GM12878 (cell line): Measurements from ENCODE around the gene CHAC1. TPM values are rescaled to one million over a fixed set of nuclear protein-coding genes. Genes with fewer than 3 reads are reported as not detected.

Source experiments
- ATAC-seq: fragments of 200-7000 bp; cut with Tn5 transposase; 3 replicates; pipeline ENCODE4 v1.9.1; 2020; ENCODE audit warnings: mild to moderate bottlenecking, moderate library complexity
- BruUV-seq: library from RNA; stranded (reverse); fragments of 400-500 nt; replicated peaks from 2 replicates; lab custom pipeline; 2021; lab: Mats Ljungman, UMichigan
- CTCF ChIA-PET: fragments of 300-600 bp; sonication (Branson Sonifier 250); formaldehyde crosslinking; extraction: SDS; loops from one replicate; lab custom pipeline; 2021; ENCODE audit warnings: inconsistent platforms; lab: Yijun Ruan, JAX
- POLR2A ChIA-PET: fragments of 350-600 bp; formaldehyde crosslinking; extraction: SDS; loops from one replicate; lab custom pipeline; 2021; ENCODE audit warnings: inconsistent platforms; lab: Charles Lee
- RAD21 ChIA-PET: fragments of 300-600 bp; sonication (Branson Sonifier 250); formaldehyde crosslinking; loops from one replicate; lab custom pipeline; 2023; ENCODE audit warnings: antibody characterized with exemption; ENCODE audit not compliant: unreplicated experiment; lab: Charles Lee
- SMC1A ChIA-PET: fragments of 300-600 bp; sonication (Branson Sonifier 250); formaldehyde crosslinking; loops from one replicate; lab custom pipeline; 2023; ENCODE audit not compliant: unreplicated experiment, uncharacterized antibody; lab: Charles Lee
- DNase-seq: peaks from one replicate; pipeline ENCODE4 v3.0.0-alpha.2; 2011; ENCODE audit warnings: low read depth, low spot score
- FAIRE-seq: peaks from 3 replicates; lab custom pipeline; 2011; peaks lifted over from hg19 to GRCh38; lab: Jason Lieb, UNC
- H2AFZ ChIP-seq: 2 replicates; pipeline ENCODE4 v1.6.0; 2011; ENCODE audit warnings: low read depth, low read length, control low read depth; ENCODE audit not compliant: control insufficient read depth
- H3K27ac ChIP-seq: 2 replicates; pipeline ENCODE4 v1.5.1; 2011; ENCODE audit warnings: control low read depth; ENCODE audit not compliant: control insufficient read depth, insufficient read depth
- H3K27me3 ChIP-seq, 2 experiments: replicated peaks in 1 of 2; 2 replicates each; pipeline versions ENCODE4 v1.6.0 to v1.6.1; 2011; ENCODE audit warnings: low read length in 1 of 2; ENCODE audit not compliant: control insufficient read depth in 2 of 2, insufficient read depth in 2 of 2
- H3K36me3 ChIP-seq, 2 experiments: 2 replicates each; pipeline ENCODE4 v1.5.1; 2011; ENCODE audit warnings: low read length in 1 of 2; ENCODE audit not compliant: control insufficient read depth in 2 of 2, insufficient read depth in 2 of 2
- H3K4me1 ChIP-seq: 2 replicates; pipeline ENCODE4 v1.6.1; 2011; ENCODE audit warnings: mild to moderate bottlenecking, low read length, moderate library complexity, mixed read lengths; ENCODE audit not compliant: control insufficient read depth, insufficient read depth
- H3K4me2 ChIP-seq: 2 replicates; pipeline ENCODE4 v1.6.0; 2011; ENCODE audit warnings: control low read depth; ENCODE audit not compliant: control insufficient read depth, insufficient read depth
- H3K4me3 ChIP-seq: fragments of 200-600 bp; sonication (generic); 2 replicates; pipeline ENCODE4 v1.5.1; 2016
- H3K79me2 ChIP-seq: 2 replicates; pipeline ENCODE4 v1.6.0; 2011; ENCODE audit warnings: low read length; ENCODE audit not compliant: control insufficient read depth, insufficient read depth
- H3K9ac ChIP-seq: 2 replicates; pipeline ENCODE4 v1.8.0; 2011; ENCODE audit warnings: low read length, control low read depth, mixed read lengths; ENCODE audit not compliant: control insufficient read depth, insufficient read depth
- H3K9me3 ChIP-seq: replicated peaks from 3 replicates; pipeline ENCODE4 v1.5.1; 2011; ENCODE audit warnings: mild to moderate bottlenecking, low read length; ENCODE audit not compliant: control insufficient read depth, insufficient read depth
- H4K20me1 ChIP-seq: 2 replicates; pipeline ENCODE4 v1.6.0; 2011; ENCODE audit not compliant: control insufficient read depth, insufficient read depth
- CBX5 ChIP-seq: sonication (generic); IDR thresholded peaks from 2 replicates; pipeline ENCODE4 v1.6.1; 2016; ENCODE audit warnings: low read depth, moderate library complexity, mild to moderate bottlenecking, inconsistent platforms
- DPF2 ChIP-seq: fragments of 450-650 bp; IDR thresholded peaks from 2 replicates; pipeline ENCODE4 v1.6.1; 2017; ENCODE audit warnings: mild to moderate bottlenecking
- EED ChIP-seq: sonication (generic); IDR thresholded peaks from 2 replicates; pipeline ENCODE4 v1.6.1; 2016; ENCODE audit warnings: antibody characterized with exemption, low read depth
- HDGF ChIP-seq: fragments of 450-650 bp; IDR thresholded peaks from 2 replicates; pipeline ENCODE4 v1.6.1; 2016; ENCODE audit warnings: antibody characterized with exemption
- IKZF1 ChIP-seq: fragments of 450-650 bp; conservative IDR thresholded peaks from 2 replicates; pipeline ENCODE4 v1.6.1; 2017; ENCODE audit warnings: antibody characterized with exemption, mild to moderate bottlenecking
- JUNB ChIP-seq: IDR thresholded peaks from 2 replicates; pipeline ENCODE4 v1.6.1; 2016; ENCODE audit warnings: antibody characterized with exemption, mild to moderate bottlenecking
- LARP7 ChIP-seq: fragments of 450-650 bp; IDR thresholded peaks from 2 replicates; pipeline ENCODE4 v1.6.1; 2017; ENCODE audit warnings: mild to moderate bottlenecking
- MEF2B ChIP-seq: fragments of 450-650 bp; IDR thresholded peaks from 2 replicates; pipeline ENCODE4 v1.6.1; 2018; ENCODE audit warnings: mild to moderate bottlenecking, moderate library complexity; ENCODE audit not compliant: partially characterized antibody, poor library complexity, severe bottlenecking
- NKRF ChIP-seq: fragments of 450-650 bp; conservative IDR thresholded peaks from 2 replicates; pipeline ENCODE4 v1.6.1; 2017; ENCODE audit warnings: mild to moderate bottlenecking, moderate library complexity
- PKNOX1 ChIP-seq: fragments of 450-650 bp; IDR thresholded peaks from 2 replicates; pipeline ENCODE4 v1.6.1; 2016; ENCODE audit warnings: mild to moderate bottlenecking
- RAD21 ChIP-seq: IDR thresholded peaks from 2 replicates; pipeline ENCODE4 v1.6.1; 2011; ENCODE audit warnings: mild to moderate bottlenecking, low read depth, low read length, moderate library complexity; ENCODE audit not compliant: insufficient read depth
- RAD51 ChIP-seq: fragments of 450-650 bp; IDR thresholded peaks from 2 replicates; pipeline ENCODE4 v1.6.1; 2016; ENCODE audit warnings: moderate library complexity, mild to moderate bottlenecking, inconsistent platforms
- SKIL ChIP-seq: fragments of 450-650 bp; IDR thresholded peaks from 2 replicates; pipeline ENCODE4 v1.6.1; 2017; ENCODE audit warnings: mild to moderate bottlenecking, low read depth, inconsistent platforms; ENCODE audit not compliant: poor library complexity, severe bottlenecking
- ZBTB33 ChIP-seq: fragments of 450-650 bp; IDR thresholded peaks from 2 replicates; pipeline ENCODE4 v1.6.1; 2017; ENCODE audit warnings: mild to moderate bottlenecking
- ZNF207 ChIP-seq: fragments of 450-650 bp; IDR thresholded peaks from 2 replicates; pipeline ENCODE4 v1.6.1; 2014; ENCODE audit warnings: antibody characterized with exemption, mild to moderate bottlenecking, borderline replicate concordance
- ZSCAN29 ChIP-seq: fragments of 450-650 bp; IDR thresholded peaks from 2 replicates; pipeline ENCODE4 v1.6.1; 2017; ENCODE audit warnings: mild to moderate bottlenecking, moderate library complexity
- WGBS: methylation state at CpG from one replicate; pipeline ENCODE4 v1.1.6; 2016; ENCODE audit warnings: low lambda C conversion rate; ENCODE audit not compliant: insufficient replicate concordance, insufficient coverage; ENCODE audit errors: missing lambda C conversion rate; 5-methylcytosine and 5-hydroxymethylcytosine counted together
- in situ Hi-C: fragments of 300-500 bp; cut with MboI; formaldehyde crosslinking; loops from 9 replicates; pipeline ENCODE4 v1.14.3; 2018; ENCODE audit warnings: mixed read lengths
- intact Hi-C: fragments of 100-400 bp; cut with micrococcal nuclease; formaldehyde crosslinking; loops from one replicate; pipeline ENCODE4 v1.14.2; 2022; ENCODE audit not compliant: unreplicated experiment
- polyA plus RNA-seq, 11 experiments: library from polyadenylated mRNA; depleted of rRNA in 4 of 11; unstranded in 6 of 11; stranded (reverse) in 5 of 11; fragments of >200 nt; fragmentation: Nextera tagmentation in 4 of 11; fragmentation: Illumina TruSeq in 1 of 11; extraction: Ambion mirVana in 4 of 11; extraction: Trizol in 1 of 11; gene quantifications; 1 replicate in 1 of 11; 2 replicates in 10 of 11; pipeline versions ENCODE4 v1.2.1 to v1.2.3, GENCODE V29; 2011 to 2016; ENCODE audit warnings: inconsistent platforms in 2 of 11, missing spikeins in 2 of 11, low read depth in 1 of 11
- total RNA-seq, 4 experiments: library from RNA; depleted of rRNA in 3 of 4; stranded (reverse); fragments of >200 nt in 3 of 4; fragmentation: Illumina TruSeq in 1 of 4; extraction: Trizol in 1 of 4; gene quantifications; 2 replicates each; pipeline versions ENCODE4 v1.2.1 to v1.2.3, GENCODE V29; 2013 to 2021

The CHAC1 gene
- total and polyA plus RNA-seq, 10 of the 15 experiments (the other 5 are each of a cell fraction or from before 2014, with no cell fraction given): 0.37 to 5.9 (median 3.3) TPM

GRCh38 chr15:40930430-40931299, 22.6 kb upstream of the CHAC1 start:
- RAD21 ChIA-PET: interaction anchor here (0.6 to 3.2 kb wide), 17 partner anchors 11 to 1031 kb away, joined by 3 to 36 read pairs (median 4); partner anchors contain the start of genes CHAC1 and VPS18
- intact Hi-C loops (no loop called here), in situ Hi-C loops (no loop called here)
- 3% methylated on average over 41 of the region's 46 CpGs for WGBS
- peak overlapping the region; percentile 49 for H3K4me2 ChIP-seq
- H3K9me3 ChIP-seq: no peaks in the 10 kb centered on the region
- H2AFZ ChIP-seq: peak overlapping the region; percentile 37
- FAIRE-seq (no peak), DNase-seq (no peak), ATAC-seq (peak; percentile 68)
- peak overlapping the region; percentile 2; the same call in 1 of the 2 replicates for H3K9ac ChIP-seq
- peak overlapping the region; percentile 50 for H3K4me3 ChIP-seq
- SMC1A ChIA-PET: interaction anchor here (0.6 to 4.6 kb wide), 6 partner anchors 10 to 483 kb away, joined by 4 to 28 read pairs (median 4); partner anchors contain the start of gene VPS18
- CTCF ChIA-PET: interaction anchor here (0.6 to 6.5 kb wide), 25 partner anchors 9 to 693 kb away, joined by 3 to 80 read pairs (median 5); partner anchors contain the start of gene CHAC1
- H3K4me1 ChIP-seq: peaks cover 33% of the 10 kb centered on the region
- no peaks in the 10 kb centered on the region for H3K79me2 ChIP-seq
- no peaks in the 10 kb centered on the region for H3K36me3 ChIP-seq
- H3K27me3 ChIP-seq: peaks cover 19 to 27% of the 10 kb centered on the region in 2 experiments
- POLR2A ChIA-PET: interaction anchor here (0.6 to 1.8 kb wide), 4 partner anchors 9 to 87 kb away, joined by 3 to 11 read pairs (median 4); no protein-coding TSS in a partner anchor
- no peak overlapping the region for H3K27ac ChIP-seq
- BruUV-seq: no TSS peak
- no peaks in the 10 kb centered on the region for H4K20me1 ChIP-seq
- TF ChIP-seq RAD21: peak; percentile 55; the same call in 1 of the 2 replicates
- no peak for TF ChIP-seq RAD51
- TF ChIP-seq DPF2: 0 out of 2 replicates have a peak, but pooled peaks have one; percentile 27
- TF ChIP-seq LARP7: no peak
- TF ChIP-seq ZNF207: no peak
- TF ChIP-seq CBX5: no peak
- TF ChIP-seq IKZF1: peak; percentile 35; the same call in 1 of the 2 replicates
- no peak for TF ChIP-seq SKIL
- no peak for TF ChIP-seq PKNOX1
- TF ChIP-seq MEF2B: peak; percentile 30
- no peak for TF ChIP-seq ZSCAN29
- TF ChIP-seq HDGF: no peak
- no peak for TF ChIP-seq JUNB
- 0 out of 2 replicates have a peak, but pooled peaks have one; percentile 21 for TF ChIP-seq EED
- no peak for TF ChIP-seq NKRF
- no peak for TF ChIP-seq ZBTB33
